NOMO-1 (cell line): ENCODE measurements around the gene SERPINA1.
A peak's percentile ranks its signal among the peaks of the same experiment; 100 is the strongest.
"Not testable (repeated sequence)": the region's sequence is repeated elsewhere in the genome, so short reads cannot be mapped to it uniquely, and the experiment has no call there.

Source experiments
- DNase-seq, 2 experiments: peaks; one replicate each; lab custom pipeline; 2025; ENCODE audit not compliant: unreplicated experiment in 2 of 2; lab: John Stamatoyannopoulos, UW

SERPINA1 gene

DNA sequence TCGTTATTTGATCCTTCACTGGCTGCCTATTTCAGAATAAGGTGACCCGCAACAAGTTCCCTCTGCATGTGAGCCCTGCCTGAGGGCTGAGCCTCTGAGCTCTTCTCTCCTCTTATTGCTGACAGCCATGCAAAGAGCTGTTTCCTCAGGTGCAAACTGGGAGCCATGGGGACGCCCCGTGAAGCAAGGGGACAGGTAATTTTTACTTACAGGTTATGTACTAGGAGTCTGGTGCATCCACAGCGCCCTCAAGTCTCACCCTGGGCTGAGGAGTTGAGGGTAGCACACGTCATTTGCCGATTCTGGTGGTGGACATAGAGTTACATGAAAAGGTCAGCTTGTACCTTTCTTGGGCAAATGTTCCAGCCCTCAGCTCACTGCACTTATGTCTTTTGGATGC is 39.1 kb downstream of the SERPINA1 start:
- DNase-seq, result no peak

- DNase-seq, result no peak
These were observed 39.6 kb downstream of the SERPINA1 start for GRCh38 chr14:94348836-94349235.

DNA sequence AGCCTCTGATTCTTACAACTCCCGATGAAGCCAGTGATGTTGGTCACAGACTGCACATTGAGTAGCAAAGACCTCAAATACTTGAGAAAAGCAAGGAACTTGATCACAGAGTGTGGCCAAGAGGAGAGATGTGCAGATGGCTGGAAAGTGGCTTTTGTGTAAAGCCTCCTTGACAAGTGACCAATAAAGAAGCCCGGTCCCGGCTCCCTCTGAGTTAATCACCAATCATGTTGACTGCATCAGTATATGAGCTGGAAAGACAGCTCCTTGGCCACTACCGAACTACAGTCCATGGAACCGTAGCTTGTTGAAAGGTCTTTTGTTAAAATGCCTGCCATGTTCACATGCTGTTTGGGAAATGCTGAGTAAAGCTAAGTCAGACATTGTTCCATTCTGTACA is 41.6 kb downstream of the SERPINA1 start:
- DNase-seq, result no peak

GRCh38 chr14:94346065-94346786 is 42.2 kb downstream of the SERPINA1 start:
- DNase-seq, result not testable (repeated sequence)

GRCh38 chr14:94345344-94346064 is 42.9 kb downstream of the SERPINA1 start:
- no peak for DNase-seq

GRCh38 chr14:94344389-94344788 is 44.0 kb downstream of the SERPINA1 start:
- DNase-seq, result no peak

- DNase-seq, result no peak
These were observed 45.0 kb downstream of the SERPINA1 start for GRCh38 chr14:94343238-94344005.

GRCh38 chr14:94342334-94342934 is 46.0 kb downstream of the SERPINA1 start:
- no peak for DNase-seq

- peak in 1 of 2 experiments; percentile 5 for DNase-seq
These were observed 46.6 kb downstream of the SERPINA1 start for GRCh38 chr14:94341656-94342333.

DNA sequence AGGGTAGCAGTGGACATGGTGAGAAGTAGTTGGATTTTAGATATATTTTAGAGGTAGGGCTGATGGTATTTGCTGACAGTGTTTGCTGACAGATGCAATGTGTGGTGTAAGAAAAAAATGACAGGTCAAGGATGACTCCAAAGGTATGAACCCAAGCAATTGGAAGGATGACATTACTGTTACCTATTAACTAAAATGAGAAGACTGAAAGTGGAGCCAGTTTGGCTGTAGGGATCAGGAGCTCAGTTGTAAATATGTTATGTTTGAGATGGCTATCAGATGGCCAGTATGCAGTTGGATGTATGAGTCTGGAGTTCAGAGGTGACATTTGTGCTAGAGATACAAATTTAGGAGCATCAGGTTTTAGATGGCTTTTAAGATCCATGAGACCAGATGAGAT is 47.9 kb downstream of the SERPINA1 start:
- DNase-seq, result no peak

DNA sequence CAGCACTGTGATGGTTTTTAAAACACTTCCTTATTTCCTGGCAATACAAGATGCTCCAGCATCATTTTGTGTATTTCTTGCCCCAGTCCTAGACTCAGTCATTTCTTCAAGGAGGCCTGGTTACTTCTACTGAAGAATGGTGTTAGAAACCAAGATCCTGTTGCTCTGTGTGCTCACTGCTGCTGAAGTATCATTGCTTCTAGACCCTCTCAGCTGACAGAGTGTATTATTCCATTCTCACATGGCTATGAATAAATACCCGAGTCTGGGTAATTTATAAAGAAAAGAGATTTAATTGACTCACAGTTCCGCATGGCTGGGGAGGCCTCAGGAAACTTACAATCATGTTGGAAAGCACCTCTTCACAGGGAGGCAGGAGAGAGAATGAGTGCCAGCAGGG is 50.4 kb downstream of the SERPINA1 start:
- no peak for DNase-seq

GRCh38 chr14:94337274-94337673 is 51.1 kb downstream of the SERPINA1 start:
- no peak for DNase-seq

GRCh38 chr14:94334872-94335271 is 53.5 kb downstream of the SERPINA1 start:
- no peak for DNase-seq

- DNase-seq, result no peak
These were observed 55.8 kb downstream of the SERPINA1 start for GRCh38 chr14:94332587-94332986.

- no peak for DNase-seq
These were observed 56.3 kb downstream of the SERPINA1 start for GRCh38 chr14:94332063-94332583.

GRCh38 chr14:94331462-94331861 is 56.9 kb downstream of the SERPINA1 start:
- DNase-seq, result no peak

- no peak for DNase-seq
These were observed 57.5 kb downstream of the SERPINA1 start for GRCh38 chr14:94330857-94331256.

- DNase-seq, result no peak
These were observed 58.0 kb downstream of the SERPINA1 start for GRCh38 chr14:94330432-94330831.

DNA sequence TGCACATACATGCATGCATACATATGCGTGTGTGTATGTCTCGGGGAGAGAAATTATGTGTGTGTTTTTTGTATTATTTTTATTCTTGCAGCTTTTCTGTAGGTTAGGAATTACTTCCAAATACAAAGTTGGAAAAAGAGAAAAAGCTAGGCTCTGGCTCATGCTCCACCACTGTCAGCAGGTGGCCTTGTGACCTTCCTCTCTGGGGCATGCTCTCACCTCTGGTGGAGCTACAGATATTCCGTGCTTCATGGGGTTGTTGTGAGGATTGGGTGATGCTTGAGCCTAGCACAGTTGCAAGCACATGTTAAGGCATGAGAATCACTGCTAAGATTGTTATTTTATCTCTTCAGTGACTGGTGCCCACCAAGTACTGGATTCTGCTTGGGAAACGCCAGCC is 58.5 kb downstream of the SERPINA1 start:
- no peak for DNase-seq

- no peak for DNase-seq
These were observed 60.2 kb downstream of the SERPINA1 start for GRCh38 chr14:94328196-94328595.
